ENCODE measurements around the gene ADRA2B.

The ADRA2B gene

DNA sequence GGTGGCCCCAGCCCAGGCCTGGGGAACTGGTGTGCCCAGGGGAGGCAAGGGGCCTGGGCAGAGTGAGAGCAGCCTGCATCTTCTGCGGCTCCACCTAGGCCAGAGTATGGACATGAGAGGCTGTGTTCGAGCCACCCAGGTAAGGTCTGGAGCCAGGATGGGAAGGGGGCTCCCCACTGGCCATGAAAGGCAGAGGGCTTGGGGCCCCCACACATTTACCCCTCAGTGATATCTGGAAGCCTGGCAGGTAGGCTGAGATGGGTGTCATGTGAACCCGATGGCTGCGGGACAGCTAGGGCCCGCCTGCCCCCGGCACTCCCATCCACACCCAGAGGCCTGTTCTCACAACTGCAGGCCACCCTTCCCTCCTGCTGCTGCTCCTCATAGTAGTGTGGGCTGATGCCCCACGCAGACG is 13.2 kb downstream of the ADRA2B start:
- DNase-seq, result no peak

DNA sequence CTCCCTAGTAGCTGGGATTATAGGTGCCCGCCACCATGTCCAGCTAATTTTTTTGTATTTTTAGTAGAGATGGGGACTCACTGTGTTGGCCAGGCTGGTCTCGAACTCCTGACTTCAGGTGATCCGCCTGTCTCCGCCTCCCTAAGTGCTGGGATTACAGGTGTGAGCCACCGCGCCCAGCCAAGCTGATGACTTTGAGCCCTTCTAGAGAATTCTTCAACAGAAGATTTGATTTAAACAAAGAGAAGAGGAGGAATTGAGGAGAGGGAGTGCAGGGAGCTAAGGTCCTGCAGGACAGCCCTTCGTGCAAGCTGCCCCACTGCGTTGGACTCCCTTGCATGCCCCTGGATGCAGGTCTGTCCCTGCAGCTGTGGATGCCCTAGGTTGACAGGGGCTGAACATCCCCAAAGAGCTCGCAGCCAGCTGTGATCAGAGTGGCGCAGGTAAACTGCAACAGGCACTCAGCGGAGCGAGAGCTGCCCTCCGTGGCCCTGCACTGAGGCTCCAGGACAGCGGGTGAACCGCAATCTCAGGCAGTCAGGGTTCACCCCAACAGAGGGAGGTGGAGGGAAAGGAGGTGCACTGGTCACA is 13.7 kb downstream of the ADRA2B start:
- no peak for DNase-seq

DNA sequence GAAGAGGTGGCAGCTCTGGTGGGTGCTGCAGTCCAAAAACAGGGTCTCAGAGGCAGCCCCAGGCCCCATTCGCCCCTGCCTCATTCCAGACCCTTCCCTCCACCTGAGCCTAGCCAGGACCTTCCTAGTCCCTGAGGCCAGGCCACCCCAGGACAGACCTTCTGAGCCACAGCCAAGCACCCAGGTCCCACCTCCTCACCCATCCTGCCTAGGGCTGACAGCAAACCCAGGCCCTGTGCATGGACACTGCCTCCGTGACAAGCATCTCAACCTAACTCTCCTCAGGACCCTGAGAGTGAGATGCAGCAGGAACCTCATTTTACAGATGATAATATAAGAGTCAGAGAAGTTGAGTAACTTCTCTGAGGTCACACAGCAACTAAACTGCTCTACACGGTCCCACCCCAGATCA is 15.5 kb downstream of the ADRA2B start:
- no peak for DNase-seq

DNA sequence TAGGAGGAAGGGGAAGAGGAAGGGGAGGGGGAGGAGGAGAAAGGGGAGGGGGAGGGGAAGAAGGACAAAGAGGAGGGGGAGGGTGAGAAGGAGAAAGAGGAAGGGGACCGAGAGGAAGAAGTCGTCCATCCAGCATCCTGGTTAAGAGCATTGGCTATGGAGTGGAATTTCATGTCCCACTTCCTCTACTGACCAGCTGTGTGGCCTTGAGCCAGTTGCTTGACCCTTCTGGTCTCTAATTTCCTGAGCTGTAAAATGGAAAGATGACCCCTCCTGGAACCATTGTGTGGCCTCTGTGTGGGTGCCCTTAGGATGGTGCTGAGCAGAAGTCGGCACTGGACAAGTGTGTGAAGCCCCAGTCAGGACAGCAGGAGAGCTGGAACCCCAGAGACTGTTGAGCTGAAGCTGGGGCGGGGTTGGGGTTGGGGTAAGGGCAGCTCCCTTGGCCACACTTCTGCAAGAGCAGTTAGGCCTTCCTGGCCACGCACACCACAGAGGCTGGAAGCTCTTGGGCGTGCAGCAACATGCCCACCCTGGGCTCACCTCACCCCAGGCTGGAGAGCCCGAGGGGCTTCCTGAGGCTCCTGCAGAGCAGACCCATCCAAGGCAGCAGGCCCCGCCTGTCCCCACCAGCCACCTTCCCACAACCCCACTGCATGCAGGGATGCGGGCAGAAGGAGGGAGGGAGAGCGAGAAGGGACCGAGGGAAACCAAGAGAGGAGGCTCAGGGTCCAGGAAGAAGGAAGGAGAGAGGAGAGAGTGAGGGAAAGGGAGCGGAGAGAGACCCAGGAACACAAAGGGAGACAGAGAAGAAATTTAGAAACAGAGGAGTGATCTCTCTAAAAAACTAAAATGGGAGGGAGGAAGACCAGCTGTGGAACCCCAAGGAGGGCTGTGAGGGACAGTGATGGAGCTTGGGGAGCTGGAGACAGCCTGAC is 16.2 kb downstream of the ADRA2B start:
- no peak for DNase-seq

DNA sequence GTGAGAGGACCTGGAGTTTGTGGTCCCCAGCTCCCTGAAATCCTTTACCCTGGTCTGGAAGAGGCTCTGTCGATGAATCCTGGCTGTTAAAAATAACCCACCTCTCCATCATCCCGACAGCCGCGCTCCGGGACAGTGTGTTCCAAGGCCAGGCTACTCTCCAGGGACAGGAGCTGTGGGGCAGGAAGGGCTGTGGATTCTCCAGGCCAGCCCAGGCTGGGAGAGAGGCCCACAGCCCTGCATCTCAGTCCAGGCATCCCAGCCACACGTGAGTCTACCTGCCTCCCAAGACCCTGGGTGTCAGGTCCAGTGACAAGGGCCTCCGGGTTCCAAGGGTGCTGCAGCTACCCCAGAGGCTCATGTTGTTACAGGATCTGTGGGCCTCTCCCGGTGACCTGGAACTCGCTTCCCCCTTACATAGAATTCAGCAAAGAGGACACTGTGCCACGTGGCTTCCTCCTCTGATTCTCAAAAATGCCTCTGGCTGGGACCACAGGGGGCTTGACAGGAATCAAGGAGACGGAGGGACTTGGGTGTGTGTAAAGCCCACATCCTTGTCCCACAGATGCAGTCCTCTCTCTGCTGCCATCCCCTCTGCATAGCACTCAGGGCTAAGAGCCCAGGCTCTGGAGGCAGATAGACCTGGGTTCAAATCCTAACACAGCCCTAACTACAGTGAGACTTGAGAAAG is 17.3 kb downstream of the ADRA2B start:
- DNase-seq, result no peak

DNA sequence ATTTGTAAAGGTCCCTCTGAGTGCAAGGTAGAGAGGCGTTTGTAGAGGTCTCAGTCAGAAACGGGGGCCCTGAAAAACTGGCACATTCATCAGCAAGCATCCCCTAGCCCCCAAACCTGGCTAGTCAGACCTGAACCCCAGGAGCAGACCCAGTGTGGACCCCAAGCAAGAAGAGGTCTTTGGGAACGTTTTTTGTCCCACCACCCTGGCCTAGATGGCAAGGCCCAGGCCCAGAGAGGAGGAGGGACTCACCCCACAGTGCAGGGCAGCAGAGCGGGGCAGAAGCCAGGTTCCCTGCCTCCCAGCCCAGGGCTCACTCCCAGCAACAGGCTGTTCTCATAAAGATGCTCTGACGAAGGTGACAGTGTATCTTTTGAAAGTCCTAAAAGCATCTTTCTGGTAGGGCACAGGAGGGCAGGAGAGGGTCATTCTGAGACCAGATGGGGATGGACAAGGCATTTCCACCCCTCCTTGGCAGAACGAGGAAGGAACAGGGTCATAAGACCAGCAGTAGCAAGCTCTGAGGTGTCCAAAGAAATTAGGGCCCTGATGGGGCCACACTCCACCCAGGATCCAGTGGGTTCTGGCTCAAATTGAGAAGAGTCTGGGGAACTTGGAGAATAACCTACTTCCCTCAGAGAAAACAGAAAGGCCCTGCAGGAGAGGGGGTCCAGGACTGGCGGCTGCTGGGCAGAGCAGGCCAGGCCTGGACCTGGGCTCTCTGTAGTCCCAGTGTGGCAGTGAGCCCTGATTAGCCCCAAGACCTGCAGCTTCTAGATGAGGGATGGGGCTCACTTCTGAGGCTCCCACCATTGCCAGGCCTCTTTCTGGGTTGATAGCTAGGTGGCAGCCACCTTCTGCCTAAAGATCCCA is 18.2 kb downstream of the ADRA2B start:
- DNase-seq, result no peak

DNA sequence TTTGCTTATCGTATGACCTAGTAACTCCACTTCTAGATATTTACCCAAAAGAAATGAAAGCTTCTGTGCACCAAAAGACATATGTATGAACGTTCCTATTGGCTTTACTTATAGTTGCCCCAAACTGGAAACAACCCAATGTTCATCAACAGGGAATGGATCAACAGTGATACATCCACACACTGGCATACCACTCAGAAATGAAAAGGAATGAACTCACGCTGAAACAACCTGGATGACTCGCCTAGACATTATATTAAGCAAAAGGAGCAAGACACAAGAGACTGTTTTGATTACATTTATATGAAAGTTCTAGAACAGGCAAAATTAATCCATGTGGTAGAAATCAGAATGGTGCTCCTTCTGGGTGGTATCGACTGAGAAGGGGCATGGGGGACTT is 18.9 kb downstream of the ADRA2B start:
- DNase-seq, result no peak

DNA sequence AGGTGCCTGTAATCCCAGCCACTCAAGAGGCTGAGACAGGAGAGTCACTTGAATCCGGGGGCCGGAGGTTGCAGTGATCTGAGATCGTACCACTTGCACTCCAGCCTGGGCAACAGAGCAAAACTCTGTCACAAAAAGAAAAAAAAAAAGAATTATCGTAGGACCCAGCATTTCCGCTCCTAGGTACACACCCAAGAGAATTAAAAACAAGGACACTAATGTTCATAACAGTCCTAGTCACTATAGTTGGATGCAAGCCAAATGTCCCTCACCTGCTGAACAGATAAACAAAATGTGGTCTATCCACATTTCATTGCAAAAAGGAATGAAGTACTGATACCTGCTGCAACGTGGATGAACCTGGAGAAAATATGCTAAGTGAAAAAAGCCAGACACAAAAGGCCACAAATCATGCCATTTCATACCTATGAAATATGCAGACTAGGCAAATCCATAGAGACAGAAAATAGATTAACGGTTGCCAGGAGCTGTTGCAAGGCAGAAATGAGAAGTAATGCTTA is 21.2 kb downstream of the ADRA2B start:
- no peak for DNase-seq

DNA sequence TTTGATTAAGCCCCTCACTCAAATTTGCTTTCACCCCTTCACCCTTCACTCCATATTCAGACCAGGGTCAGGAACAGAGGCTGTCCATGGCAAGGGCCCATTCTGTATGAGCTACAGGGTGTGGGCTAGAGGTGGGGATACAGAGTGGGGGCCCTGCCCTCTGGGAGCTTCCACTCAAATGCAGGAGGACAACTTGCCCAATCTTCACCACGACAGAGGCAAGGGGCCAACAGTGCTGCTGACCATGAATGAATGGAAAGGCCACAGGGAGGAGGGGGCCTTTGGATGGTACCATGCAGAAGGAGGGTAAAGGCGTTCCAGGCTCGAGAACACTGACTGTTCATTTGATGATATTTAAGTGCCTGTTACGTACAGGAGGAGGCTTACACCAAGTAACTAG is 22.8 kb downstream of the ADRA2B start:
- no peak for DNase-seq

DNA sequence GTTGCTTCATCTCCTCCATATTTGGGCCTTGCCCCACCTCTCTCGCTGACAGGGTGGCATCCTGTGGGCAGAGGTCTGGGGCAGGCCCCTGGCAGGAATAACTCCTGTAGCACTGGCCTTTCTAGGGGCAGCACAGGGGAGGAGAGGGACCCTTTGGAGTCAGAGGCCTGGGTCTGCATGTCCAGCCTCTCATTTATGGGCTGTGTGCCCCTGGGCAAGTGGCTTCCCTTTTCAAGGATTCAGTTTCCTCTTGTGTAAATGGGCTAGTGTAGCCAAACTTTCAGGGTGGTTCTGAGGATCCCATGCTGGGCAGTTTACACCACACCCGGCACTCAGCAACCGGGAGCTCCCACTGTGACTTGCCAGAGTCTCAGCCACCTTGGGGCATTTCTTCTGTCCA is 23.4 kb downstream of the ADRA2B start:
- no peak for DNase-seq

DNA sequence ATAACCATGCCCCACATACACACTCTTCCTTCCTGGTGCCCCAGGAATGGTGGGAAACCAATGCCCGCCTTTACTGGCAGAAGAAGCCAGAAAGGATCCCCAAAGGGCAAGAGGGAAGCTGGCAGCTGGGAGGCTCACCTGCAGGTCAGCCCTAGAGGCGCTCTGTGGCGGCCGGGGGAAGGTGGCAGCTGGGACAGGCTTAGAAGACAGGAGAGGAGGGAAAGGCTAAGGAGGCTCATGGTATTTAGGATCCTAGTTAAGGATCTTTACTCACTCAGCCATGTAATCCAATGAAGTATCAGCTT is 23.8 kb downstream of the ADRA2B start:
- DNase-seq, result no peak

DNA sequence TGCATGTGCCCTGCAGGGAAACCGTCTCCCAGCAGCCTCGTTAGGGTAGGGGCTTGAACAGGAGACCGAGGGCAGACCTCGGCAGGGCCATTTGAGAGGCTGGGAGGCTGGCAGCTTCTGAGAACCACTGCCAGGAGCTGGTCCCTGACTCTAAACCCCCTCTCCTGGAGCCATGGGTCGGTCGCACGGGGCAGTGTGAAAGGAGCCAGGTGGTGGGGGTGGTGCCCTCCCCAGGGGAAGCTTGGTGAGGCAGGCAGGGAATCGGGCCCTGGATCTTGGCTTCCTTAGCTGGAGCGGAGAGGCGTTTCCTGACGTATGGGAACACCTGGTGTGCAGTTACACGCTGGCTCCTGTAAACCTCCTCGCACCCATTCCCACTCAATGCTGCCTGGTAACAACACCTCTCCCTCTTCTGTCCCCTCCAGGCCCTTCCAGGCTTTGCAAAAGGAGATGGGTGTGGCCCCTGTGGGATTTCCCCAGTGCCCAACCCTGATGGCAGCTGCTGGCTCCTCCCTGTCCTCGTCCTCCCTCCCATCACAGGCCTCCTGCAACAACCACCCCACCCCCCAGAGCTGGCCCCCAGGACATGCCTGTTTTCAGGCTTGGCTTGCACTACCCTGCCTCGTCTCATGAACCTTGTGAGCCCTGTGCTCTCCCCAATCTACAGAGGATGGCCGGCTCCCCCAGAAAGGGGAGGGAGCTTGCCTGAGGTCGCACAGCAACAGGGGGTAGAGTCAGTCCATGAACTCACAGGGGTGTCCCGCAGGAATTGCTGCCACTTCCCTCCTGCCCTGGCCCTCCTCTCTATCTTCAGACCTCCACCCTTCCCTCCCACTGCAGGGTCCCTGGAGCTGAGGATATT is 24.4 kb downstream of the ADRA2B start:
- no peak for DNase-seq

DNA sequence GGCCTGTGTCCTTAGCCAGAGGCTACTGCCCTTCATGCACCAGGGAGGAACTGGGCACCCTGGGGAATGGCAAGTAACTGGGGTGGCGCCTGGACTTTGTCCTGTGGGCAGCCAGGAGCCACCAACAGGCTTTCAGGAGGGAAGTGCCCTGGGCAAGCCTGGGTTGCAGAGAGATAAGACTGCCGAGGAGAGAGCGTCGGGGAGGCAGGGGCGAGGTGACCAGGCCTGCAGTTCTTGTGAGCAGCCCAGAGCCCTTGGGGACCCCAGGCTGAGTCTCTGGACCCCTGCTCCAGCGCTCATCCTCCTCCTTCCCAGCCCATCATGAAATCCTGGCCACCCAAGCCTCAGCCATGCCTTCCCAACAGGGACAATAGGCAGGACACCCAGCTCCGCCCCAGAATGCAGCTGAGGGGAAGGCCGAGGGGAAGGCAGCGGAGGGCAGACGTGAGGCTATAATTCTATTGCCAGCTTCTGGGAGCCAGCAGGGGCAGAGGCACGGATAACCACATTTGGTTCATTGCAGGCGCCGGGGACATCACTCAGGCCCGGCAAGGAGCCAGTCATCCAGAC is 25.1 kb downstream of the ADRA2B start:
- no peak for DNase-seq

DNA sequence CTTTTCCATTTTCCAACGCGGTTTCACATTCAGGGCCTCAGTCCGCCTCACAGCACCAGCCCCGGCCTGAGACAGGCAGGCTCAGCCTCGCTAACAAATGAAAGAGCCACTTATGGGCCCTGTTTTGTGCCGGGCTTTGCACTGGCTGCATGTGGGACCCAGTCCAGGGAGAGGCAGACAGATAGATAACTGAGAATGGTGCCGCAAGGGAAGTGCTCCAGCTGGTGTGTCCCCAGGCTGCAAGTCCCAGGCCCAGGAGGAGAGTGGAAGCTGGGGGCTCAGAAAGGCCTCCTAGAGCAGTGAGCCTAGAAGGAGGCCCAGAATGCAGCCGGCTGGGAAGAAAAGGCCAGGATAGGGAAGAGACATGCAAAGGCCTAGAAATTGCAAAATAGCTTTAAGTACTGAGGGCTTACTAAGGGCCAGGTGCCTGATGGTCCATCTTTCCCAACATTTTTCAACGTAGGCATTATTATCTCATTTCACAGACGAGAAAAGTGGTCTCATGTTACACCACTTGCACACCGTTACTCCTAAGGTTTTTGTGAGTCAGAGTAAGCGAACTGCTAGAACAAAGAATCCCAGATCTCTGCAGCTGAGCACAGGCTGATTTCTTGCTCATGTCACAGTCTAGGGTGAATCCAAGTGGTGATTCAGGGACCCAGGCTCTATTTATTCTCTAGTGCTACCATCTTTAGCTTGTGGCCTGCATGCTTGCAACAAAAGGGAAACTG is 26.0 kb downstream of the ADRA2B start:
- no peak for DNase-seq

DNA sequence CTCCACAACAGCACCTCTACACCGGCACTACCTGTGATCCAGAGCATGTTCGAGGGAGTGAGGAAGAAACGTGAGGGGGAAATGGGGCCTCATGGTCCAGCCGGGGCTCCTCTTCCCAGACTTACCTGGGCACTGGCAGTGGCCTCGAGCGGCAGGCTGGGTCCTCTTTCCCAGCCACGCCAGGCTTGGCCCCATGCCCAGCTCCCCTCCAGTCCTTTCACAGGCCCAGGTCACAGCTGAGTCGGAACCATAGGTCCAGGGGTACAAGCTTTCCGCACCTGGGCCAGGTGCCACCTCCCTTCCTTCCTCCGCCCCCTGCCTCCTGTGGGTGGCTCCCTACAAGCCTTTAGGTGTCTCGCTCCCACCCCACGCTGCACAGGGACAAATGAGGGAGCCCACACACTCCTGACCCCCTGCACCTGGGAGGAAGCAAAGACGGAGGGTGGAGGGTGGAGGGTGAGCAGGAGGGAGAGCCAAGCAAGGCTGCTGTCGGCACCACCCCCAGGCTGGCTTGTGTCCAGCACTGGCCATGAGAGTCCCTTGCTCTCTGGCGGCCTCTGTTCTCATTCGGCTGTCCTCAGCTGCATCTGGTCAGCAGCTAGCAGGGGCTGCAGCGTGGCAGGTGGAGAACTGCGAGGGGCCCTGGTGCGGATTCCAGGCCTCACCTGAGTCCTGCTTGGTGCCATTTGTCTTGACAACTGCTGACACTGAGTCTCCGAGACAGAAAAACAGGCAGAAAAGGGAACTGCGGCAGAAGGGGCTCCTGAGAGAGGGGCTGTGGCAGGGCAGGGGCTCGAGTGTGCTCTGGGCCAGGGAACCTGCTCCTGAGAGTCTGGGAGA is 26.8 kb downstream of the ADRA2B start:
- DNase-seq, result no peak

DNA sequence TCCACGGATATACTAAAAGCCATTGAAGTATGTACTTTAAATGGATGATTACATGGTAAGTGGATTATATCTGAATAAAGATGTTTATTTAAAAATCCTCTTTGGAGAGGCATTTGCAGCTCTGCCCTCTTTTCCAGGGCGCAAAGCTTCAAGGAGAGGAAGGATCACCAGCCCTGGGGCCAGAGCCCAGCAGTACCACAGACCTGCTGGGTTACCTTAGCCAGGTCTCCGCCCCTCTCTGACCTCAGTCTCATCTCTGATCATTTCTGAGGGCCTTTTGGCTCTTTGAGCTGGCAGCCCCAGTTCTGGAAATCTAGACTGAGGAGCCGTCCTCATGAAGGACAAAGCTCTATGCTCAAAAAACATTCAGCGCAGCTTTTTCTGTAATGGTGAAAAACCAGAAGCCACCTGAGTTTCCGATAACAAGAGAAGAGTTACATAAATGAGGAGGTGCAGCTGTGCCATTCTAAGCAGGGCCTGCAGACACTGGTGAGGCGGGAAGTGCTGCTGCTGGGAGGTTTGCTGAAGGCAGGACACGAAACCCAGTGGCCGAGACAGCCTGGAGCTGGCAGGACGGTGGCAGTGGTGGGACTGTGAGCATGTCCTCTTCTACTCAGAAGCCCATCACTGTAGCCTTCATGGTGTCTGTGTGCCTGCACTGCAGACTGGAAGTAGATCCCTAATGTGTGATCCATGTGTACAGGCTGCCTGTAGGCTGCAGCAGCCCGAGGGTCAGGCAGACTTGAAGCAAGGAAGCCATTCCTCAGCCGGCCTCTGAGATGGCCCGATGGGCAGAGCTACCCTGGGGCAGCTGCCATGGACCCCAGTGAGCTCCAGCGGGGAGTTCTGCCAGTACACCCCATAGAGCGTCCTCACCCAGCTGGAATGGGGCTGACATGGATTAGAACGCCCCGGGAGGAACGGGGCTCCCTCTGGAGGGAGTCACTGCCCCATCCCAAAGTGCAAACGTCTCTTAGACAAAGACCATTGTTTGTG is 27.7 kb downstream of the ADRA2B start:
- no peak for DNase-seq

DNA sequence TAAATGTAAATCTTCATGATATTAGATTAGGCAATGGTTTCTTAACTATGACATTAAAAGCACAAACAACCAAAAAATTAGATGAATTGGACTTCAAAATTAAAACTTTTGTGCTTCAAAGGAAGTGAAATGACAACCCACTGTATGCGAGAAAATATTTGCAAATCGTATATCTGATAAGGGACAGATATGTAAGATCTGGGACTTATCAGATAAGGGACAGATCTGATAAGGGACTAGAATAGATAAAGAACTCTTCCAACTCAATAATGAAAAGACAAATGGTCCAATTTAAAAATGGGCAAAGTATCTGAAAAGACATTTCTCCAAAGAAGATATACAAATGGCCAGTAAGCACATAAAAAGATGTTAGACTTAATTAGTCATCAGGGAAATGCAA is 29.2 kb downstream of the ADRA2B start:
- DNase-seq, result no peak

DNA sequence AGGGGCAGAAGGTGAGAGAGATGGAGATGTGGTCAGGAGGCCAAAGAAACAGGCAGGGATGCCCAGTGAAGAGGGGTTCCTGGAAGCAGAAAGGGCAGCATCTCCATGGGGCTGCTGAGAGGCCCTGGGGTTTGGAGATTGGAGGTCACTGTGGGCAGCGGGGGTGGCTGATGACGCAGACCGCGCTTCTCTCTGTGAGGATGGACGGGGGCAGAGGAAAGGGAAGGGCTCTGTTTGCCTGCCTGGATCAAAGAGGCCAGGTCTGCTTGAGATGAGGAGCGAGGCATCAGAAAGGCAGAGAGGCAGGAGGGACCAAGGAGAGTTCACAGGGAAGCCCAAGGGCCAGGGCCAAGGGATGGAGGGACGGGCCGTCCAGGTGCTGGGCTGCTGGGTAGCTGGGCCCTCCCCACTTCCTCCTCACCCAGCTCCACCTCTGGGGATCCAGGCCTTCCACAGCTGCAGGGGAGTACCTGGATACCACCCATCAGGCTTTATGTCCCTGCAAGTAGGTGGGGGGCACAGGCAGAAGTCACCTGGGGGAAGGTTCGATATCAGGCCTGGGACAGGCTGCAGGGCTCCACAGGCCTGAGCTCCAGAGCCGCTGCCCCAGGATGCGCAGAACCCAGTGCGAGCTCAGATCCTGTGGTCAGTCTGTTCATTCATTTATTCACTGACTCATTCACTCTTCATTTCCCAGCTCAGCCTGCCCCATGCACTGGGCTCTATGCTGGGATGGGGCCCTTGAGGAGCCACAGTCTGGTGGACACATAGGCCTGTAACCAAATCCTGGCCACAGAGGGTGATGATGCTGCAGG is 30.6 kb downstream of the ADRA2B start:
- no peak for DNase-seq
